GM18951 (cell line): ENCODE measurements around the gene SLC16A14.
"Not testable (repeated sequence)": the region's sequence is repeated elsewhere in the genome, so short reads cannot be mapped to it uniquely, and the experiment has no call there.

Source experiments
- POLR2A ChIP-seq: IDR thresholded peaks from 4 replicates; pipeline ENCODE4 v1.6.1; 2011; ENCODE audit warnings: mild to moderate bottlenecking; ENCODE audit not compliant: insufficient read length, insufficient read depth; ENCODE audit errors: extremely low read depth
- in situ Hi-C: fragments of 300-500 bp; cut with MboI; formaldehyde crosslinking; loops from one replicate; pipeline ENCODE4 v1.12.0; 2022; ENCODE audit warnings: low sequenced_read_pairs, mixed read lengths, inconsistent platforms; ENCODE audit not compliant: unreplicated experiment

Gene SLC16A14

GRCh38 chr2:230068651-230069055, at the start of gene SLC16A14:
Gene SLC16A14, minus strand, starts transcription at chr2:230068924. Its CDS starts 9,572 bp downstream, at chr2:230059352.
- no peak for TF ChIP-seq POLR2A
- in situ Hi-C loops = no loop called here

GRCh38 chr2:230106771-230107170, 38.0 kb upstream of the SLC16A14 start:
- TF ChIP-seq POLR2A = no peak
- in situ Hi-C loops = no loop called here

GRCh38 chr2:230101967-230102366, 33.2 kb upstream of the SLC16A14 start:
- in situ Hi-C loops = not testable (repeated sequence)

- no peak for TF ChIP-seq POLR2A
- in situ Hi-C loops = no loop called here
Observed at GRCh38 chr2:230097841-230098240, 29.1 kb upstream of the SLC16A14 start.

- in situ Hi-C loops = no loop called here
- TF ChIP-seq POLR2A = no peak
Observed at GRCh38 chr2:230097424-230097823, 28.7 kb upstream of the SLC16A14 start.

GRCh38 chr2:230090967-230091366, 22.2 kb upstream of the SLC16A14 start:
- no peak for TF ChIP-seq POLR2A
- in situ Hi-C loops = no loop called here

- in situ Hi-C loops = no loop called here
Observed at GRCh38 chr2:230085201-230085600, 16.5 kb upstream of the SLC16A14 start.

GRCh38 chr2:230077851-230078547, 9.3 kb upstream of the SLC16A14 start:
- no peak for TF ChIP-seq POLR2A
- in situ Hi-C loops = no loop called here

More at GRCh38 chr2:230085201-230085600, 16.5 kb upstream of the SLC16A14 start:
- TF ChIP-seq POLR2A = no peak

- in situ Hi-C loops = no loop called here
- TF ChIP-seq POLR2A = no peak
Observed at GRCh38 chr2:230076819-230077218, 8.1 kb upstream of the SLC16A14 start.

GRCh38 chr2:230075988-230076631, 7.4 kb upstream of the SLC16A14 start:
- TF ChIP-seq POLR2A = no peak
- in situ Hi-C loops = no loop called here

- TF ChIP-seq POLR2A = no peak
- in situ Hi-C loops = no loop called here
Observed at GRCh38 chr2:230071421-230071820, 2.7 kb upstream of the SLC16A14 start.

GRCh38 chr2:230069402-230069801, 678 bp upstream of the SLC16A14 start:
- no peak for TF ChIP-seq POLR2A

GRCh38 chr2:230068016-230068650, 591 bp downstream of the SLC16A14 start:
- in situ Hi-C loops = no loop called here

More at GRCh38 chr2:230069402-230069801, 678 bp upstream of the SLC16A14 start:
- in situ Hi-C loops = no loop called here

More at GRCh38 chr2:230068016-230068650, 591 bp downstream of the SLC16A14 start:
- TF ChIP-seq POLR2A = no peak
